Kidney tubule cell (primary cell): ENCODE results near the gene SYCE1.
A peak's percentile ranks its signal among the peaks of the same experiment; 100 is the strongest.
"Not testable (repeated sequence)": the region's sequence is repeated elsewhere in the genome, so short reads cannot be mapped to it uniquely, and the experiment has no call there.

ENCODE experiments used
- DNase-seq: peaks from one replicate; pipeline ENCODE4 v3.0.0-alpha.2; 2018; ENCODE audit warnings: low spot score

The SYCE1 gene

DNA sequence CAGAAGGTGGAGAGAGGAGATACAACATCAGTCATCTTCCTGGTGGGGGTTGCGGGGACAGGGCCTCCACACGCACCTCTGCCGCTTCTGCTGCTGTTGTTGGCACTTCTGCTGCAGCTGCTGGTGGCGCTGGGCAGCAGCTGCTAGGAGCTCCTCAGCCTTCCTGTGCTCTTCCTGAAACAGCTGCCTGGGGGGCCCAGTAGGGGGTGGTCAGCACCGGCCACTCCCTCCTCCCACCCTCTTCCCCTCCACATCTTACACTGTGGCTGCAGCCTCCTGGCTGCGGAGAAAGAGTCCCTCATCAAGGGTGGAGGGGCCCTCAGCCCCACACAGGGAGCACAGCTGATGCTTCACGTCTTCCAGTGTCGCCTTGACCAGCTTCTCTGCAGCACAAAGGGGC lies 9.9 kb downstream of the SYCE1 start:
- no peak for DNase-seq

DNA sequence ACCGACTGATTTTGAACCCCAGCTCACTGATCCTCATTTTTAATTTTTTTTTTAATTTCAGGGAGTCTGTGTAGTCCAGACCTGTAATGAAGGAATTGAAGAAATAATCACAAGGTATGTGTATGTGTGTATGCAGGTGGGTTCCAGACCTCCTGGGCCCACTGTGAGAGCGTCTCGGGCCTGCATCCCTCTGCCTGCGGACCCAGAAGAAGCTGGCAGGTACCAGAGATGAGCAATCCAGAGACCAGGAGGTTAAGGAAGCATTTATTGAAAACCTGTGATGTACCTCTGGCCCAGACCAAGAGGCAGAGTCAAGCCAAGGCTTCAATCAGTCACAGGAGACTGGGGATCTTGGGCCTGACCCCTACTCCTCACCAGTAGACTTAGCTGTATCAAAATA lies 10.8 kb downstream of the SYCE1 start:
- no peak for DNase-seq

DNA sequence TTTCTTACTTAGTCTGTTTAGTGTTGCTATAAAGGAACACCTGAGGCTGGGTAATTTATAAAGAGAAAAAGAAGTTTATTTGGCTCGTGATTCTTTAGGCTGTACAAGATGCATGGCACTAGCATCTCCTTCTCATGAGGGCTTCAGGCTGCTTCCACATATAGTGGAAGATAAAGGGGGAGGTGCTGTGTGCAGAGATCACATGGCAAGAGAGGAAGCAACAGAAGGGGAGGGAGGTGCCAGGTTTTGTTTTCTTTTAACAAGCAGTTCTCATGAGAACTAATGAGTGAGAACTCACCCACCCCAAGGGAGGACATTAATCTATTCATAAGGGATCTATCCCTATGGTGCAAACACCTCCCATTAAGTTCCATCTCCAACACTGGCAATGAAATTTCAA lies 20.9 kb downstream of the SYCE1 start:
- DNase-seq, result no peak

DNA sequence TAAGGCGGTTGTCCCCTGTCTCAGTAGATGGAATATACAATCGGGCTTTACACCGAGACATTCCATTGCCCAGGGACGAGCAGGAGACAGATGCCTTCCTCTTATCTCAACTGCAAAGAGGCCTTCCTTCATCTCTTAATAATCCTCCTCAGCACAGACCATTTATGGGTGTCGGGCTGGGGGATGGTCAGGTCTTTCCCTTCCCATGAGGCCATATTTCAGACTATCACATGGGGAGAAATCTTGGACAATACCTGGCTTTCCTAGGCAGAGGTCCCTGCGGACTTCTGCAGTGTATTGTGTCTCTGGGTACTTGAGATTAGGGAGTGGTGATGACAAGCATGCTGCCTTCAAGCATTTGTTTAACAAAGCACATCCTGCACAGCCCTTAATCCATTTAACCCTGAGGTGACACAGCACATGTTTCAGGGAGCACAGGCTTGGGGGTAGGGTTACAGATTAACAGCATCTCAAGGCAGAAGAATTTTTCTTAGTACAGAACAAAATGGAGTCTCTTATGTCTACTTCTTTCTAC lies 23.9 kb downstream of the SYCE1 start:
- not testable (repeated sequence) for DNase-seq

DNA sequence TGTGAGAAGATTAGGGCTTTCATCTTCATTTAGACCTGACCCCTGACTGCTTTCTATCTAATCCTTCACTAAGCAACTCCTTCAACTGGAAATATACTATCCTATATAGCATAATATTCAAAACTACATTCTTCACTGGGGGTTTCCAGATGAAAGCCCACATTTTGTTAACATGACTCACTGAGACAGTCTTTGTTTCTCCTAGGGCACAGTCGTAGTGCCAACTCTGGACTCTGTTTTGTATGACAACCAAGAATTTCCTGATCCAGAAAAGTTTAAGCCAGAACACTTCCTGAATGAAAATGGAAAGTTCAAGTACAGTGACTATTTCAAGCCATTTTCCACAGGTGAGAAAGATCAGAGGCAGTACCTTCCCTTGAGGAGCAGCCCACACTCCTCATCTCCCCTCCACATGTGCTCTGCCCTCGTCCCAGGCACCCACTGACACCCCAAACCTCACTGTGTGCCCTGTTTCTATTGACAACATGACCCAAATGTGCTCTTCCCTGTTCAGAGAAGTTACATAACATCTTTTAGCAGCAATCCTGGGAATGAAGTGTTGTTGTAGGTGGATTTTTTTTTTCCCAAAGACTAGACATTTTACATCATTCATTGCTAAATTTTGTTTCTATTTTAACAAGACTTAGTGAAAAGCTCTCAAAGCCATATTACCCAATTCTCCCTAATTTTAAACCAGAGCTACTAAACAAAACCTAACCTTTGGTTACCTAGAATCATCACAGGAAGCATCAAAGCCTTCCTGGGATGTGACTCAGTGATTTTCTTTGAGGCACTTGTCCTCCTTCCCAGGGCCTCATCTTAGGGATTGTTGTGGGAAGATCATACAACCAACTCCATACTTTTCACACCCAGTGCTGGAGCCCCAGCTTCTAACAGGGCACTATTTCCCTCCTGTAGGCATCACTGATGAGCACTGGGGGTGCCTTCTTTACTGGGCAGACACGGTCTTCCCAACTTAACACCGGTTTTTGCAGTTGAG lies 27.5 kb downstream of the SYCE1 start:
- peak; percentile 69 for DNase-seq

DNA sequence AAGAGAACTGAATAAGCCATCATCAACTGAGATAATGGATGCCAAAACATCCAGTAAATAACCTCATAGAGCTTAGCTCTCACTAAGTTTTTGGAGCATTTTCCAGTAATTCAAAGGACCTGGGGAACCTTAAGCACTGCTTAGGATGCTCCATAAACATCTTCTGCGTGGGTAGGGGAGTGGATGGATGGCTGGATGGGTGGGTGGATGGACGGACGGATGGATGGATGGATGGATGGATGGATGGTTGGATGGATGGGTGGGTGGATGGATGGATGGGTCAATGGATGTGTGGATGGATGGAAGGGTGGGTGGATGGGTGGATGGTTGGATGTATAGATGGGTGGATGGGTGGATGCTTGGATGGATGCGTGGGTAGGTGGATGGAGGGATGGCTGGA lies 29.2 kb downstream of the SYCE1 start:
- no peak for DNase-seq

DNA sequence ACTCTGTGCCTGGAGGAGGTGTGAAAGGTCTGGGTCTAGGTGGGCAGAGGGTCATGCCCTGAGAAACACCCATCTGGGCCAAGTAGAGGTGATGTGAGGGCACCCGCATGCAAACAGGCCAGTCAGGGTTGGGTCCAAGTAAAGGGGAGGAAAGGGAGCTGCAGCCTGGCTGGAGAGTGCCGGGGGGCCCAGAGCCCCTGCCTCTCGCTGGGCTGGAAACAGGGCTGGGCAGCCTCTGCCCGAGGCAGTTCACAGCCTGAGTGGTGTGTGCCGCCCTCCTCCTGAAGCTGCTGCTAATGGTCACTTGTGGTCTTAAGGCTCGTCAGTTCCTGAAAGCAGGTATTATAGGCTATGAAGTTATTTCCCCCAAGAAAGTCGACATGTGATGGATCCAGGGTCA lies 31.0 kb downstream of the SYCE1 start:
- no peak for DNase-seq

DNA sequence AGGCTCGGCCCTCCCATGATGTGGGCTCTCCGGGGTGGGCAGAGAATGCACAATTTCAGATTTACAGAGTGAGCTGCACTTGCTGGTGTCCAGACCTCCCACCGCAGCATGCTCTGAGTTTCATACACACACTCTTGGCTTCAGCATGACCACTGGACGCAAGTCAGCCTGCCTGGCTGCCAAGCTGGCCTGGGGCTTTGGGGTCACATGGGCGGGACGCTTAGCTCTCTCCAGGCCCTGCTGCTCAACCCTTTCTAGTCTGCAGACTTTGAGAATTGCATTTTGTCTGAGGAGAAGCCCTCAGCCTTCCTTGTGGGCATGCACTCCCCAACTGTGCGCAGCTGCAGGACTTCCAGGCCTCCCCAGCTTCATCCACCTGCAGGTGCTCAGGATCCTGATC lies 32.5 kb downstream of the SYCE1 start:
- no peak for DNase-seq

DNA sequence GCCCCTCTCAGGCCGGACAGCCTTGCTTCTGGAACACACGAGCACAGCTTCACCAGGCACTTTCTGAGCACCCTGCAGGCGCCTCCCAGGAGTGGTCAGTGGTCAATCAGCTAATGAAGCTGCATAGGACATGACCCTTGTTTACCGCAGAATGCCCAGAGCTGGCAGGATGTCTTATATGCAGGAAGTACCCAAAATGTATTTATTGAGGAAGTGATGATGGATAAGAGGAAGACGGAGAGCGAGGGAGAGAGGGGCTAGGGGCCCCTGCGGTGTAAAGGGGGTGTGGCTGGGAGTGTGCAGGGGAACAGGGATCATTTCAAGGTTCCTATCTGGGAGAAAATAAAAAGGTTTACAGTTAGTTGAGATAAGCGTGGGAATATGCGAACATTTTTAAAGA lies 34.9 kb downstream of the SYCE1 start:
- DNase-seq, result no peak

DNA sequence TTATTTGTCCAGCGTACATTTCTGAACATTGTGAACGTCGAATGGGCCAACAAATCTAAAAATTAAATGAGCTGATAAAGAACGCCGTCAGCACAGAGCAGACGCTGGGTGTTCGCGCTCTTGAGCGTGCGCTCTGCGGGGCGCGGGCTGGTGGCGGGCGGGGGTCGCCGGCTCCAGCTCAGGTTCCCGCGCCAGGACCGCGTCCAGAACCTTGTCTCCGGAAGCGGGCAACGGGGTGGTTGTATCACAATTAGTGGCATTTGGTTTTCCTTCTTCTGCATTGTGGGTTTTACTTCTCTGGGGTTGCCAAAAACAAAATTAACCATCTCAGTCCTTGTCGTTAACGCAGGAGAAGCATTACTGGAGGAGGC lies 35.8 kb downstream of the SYCE1 start:
- no peak for DNase-seq

DNA sequence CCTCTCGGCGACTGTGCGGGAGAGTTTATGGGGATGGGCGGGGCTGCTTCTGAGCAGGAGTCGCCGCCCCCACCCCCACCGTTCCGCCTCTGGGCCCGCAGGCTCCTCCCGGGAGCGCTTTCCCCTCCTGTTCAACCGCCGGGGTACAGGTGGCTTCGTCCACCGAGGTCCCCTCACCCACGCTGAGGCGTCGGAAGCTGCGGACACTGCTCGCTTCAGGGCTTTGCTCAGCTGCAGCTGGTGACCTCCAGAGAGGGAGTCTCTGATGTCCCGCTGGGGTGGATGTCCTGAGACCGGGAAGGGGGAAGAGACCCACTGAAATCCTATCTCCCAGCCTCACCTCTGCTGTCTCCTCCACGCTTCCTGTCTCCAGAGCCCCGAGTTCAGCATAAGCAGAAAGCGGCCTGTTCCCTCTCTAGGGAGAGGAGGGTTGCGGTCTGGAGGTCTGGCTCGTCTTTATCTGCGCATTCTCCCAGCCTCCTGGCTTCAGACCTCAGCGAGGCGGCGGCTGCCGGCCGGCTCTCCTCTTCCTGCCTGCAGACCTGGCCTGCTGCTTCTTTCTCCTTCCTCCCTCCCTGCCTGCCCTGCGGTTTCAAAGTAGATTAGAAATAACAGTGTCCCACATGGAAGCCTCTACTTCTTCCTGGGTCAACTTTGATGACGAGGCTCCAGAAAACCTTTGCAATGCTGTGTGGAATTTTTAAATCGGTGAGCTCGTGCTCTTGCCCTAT lies 36.4 kb downstream of the SYCE1 start:
- DNase-seq, result peak; percentile 32

DNA sequence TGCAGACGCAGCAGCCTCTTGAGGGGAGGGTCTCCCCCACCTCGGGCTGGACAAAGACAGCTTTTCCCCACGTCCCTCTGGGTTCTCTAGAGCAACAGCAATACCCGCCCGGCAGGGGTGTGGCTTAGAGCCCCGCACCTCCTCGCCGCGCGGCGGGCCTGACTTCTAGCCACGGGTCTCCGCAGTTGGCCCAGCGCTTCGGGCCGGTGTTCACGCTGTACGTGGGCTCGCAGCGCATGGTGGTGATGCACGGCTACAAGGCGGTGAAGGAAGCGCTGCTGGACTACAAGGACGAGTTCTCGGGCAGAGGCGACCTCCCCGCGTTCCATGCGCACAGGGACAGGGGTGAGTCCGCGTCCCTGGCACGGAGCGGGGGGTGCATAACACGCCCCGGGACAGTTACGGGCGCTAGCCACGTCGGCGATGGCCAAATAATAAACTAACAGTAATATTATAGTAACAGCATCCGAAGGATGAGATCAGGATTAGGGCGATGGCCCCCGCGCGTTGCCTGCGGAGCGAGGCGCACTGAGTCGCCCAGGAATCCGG lies 37.0 kb downstream of the SYCE1 start:
- no peak for DNase-seq

DNA sequence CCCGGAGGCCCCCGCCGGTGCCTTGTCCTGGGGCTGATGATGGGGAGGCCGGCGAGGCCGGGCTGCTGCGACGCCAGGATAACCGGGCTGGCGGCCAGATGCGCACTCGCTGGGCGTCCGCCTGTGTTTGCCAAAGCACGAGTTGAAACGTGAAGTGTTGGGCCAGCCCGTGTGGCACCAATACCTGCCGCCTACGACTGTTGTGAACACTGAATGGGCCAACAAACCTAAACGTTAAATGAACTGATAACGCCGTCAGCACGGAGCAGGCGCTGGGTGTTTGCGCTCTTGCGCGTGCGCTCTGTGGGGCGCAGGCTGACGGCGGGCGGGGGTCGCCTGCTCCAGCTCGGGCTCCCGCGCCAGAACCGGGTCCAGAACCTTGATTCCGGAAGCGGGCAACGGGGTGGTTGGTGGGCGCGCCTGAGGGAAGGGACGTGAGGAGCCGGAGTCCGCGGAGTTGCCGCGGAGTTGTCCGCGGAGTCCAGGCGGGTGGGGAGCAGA lies 37.6 kb downstream of the SYCE1 start:
- no peak for DNase-seq

DNA sequence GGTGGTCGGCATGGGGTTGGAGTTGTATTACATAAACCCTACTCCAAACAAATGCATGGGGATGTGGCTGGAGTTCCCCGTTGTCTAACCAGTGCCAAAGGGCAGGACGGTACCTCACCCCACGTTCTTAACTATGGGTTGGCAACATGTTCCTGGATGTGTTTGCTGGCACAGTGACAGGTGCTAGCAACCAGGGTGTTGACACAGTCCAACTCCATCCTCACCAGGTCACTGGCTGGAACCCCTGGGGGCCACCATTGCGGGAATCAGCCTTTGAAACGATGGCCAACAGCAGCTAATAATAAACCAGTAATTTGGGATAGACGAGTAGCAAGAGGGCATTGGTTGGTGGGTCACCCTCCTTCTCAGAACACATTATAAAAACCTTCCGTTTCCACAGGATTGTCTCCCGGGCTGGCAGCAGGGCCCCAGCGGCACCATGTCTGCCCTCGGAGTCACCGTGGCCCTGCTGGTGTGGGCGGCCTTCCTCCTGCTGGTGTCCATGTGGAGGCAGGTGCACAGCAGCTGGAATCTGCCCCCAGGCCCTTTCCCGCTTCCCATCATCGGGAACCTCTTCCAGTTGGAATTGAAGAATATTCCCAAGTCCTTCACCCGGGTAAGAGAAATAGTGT lies 38.3 kb downstream of the SYCE1 start, which contains the start of gene CYP2E1:
Gene CYP2E1, plus strand, starts transcription at position 407 of the 632 bp plus-strand sequence. Its CDS starts 33 bp downstream, at position 440.
- DNase-seq, result no peak

DNA sequence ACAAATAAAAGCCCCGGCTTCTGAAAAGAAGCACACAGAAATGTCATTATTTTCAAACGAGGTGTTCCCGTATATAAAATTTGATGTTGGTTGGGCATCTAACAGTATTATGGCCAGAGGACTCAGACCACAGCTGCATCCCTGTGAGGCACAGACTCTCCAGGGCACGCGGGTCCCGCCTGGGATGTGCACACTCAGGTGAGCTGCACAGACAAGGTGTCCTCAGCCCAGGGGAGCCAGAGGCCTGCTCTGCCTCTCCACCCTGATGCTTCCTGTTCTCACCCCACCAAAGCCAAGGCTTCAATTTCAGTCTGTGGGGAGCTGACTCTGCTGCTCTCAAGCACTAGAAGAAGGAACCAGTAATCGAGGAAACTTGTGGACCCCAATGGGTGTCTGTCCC lies 39.9 kb downstream of the SYCE1 start:
- no peak for DNase-seq

DNA sequence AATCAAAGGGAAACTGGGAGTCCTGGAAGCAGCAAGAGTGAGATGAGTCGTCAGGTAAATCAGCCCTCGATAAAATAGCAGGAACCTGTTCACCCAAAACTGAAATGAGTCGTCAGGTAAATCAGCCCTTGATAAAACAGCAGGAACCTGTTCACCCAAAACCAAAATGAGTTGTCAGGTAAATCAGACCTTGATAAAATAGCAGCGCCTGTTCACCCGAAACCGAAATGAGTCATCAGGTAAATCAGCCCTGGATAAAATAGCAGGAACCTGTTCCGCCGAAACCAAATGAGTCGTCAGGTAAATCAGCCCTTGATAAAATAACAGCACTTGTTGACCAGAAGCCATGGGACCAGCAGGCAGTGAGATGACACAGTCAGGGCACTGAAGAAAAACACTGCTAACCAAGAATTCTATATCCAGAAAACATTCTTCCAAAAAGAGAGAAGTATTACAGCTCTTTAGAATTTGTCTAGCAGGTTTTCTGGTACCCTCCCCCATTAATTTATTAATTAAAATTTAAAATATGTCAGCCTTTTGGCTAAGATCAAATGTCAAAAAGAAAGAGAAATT lies 41.7 kb downstream of the SYCE1 start:
- peak; percentile 96 for DNase-seq

DNA sequence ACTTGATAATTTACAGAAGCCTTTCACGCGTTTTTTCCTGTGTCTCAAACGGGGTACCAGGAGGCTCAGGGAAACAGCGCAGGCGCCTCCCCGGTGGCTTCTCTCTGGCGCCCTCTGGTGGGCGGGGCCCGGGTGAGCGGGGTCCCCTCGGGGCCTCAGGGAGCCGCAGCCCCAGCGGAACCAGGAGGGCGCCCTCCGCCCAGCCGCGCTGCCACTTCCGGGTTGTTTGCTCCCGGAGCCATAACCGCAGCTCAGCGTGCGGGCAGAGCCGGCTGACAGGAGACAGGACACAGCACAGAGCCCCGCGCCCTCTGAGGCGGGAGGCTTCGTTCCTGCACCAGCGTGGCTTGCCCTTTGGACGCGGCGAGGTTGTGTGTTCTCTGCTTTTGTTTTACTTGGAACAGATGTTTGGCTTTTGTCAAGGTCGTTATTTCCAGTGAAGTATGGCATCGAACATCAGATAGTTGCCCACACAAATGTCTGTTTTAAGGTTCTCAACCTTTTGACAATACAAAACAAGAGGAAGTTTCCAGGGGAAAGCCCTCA lies 45.1 kb downstream of the SYCE1 start:
- DNase-seq, result peak; percentile 75

DNA sequence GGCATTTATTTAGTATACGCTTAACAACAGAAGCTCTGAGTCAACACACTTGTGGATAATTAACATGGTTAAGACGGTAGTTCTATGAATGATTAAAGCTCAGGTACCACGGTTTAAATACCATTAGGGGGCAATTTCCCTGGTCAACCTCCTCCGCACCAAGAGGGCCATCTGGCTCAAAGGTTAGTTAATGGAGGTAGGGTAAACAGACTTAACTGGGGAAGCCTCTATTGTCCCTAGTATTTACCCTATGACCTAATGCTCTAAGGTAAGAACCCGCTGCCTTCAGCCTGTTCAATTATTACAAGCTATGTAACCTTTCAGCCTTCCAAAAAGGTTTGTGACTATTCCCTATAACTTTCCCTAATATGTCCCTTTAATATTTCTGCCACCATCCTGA lies 46.9 kb downstream of the SYCE1 start:
- DNase-seq, result peak; percentile 64

DNA sequence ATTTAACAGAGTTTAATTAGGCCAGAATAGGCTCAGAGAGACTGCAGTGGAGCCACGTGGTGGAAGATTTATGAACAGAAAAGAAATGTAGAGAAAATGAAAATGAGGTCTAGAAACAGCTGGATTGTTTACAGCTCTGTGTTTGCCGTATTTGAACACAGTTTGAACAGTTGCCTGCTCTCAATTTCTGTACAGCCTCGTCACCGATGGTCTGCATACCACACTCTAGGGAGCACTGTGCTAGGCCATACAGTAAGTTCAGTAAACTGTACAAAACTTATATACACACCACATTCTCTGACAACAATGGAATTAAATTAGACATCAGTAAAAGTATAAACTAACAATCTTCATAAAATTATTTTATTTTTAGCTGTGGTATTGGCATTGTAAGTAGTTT lies 49.3 kb downstream of the SYCE1 start:
- no peak for DNase-seq

DNA sequence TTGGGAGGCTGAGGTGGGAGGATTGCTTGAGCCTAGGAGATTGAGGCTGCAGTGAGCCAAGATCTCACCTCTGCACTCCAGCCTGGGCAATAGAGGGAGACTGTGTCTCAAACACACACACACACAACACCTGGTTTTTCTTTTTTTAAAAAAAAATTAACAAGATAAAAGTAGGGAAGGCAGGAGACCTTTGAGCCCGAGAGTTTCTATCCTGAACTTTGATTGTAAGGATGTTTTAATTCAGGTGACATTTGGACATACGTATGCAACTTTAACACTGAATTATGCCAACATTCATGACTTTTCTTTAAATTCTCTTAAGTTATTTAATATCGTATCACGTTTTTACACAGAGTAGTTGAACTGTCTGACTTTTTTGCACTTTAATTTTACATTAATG lies 49.9 kb downstream of the SYCE1 start:
- DNase-seq, result no peak

DNA sequence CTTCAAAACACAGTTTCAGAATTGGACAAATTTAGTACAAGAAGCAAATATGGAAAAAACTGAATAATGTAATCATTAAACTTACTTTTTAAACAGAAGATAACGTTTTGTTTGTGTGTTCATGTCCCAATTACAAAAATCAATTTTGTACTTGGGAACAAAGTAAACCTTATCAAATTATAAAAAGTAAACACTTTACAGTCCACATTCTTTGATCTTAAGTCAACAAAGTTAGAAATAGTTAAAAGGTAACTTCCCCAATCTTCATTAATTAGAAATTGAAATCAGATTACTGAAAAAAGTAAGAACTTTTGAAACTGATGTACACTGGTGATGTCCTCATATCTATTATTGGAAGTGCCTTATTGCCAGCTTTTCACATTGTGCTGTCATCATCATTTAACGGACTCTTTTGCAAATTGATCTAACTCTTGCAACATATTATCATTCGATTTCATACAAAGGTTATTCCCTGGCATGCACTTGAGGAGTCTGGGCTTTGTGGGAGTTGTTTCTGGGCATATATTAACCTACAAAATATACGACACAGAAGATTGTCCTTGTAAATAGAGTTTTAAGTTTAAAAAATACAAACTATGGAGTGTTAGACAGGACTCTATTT lies 53.4 kb downstream of the SYCE1 start:
- no peak for DNase-seq
